Inflammatory macrophage treated with lipopolysaccharide for 4 hours (primary cell): ENCODE results near the gene ZDHHC14.
"Not testable (repeated sequence)": the region's sequence is repeated elsewhere in the genome, so short reads cannot be mapped to it uniquely, and the experiment has no call there.

ENCODE experiments used
- DNase-seq: peaks from one replicate; pipeline ENCODE4 v3.0.0-alpha.2; 2020

The ZDHHC14 gene

DNA sequence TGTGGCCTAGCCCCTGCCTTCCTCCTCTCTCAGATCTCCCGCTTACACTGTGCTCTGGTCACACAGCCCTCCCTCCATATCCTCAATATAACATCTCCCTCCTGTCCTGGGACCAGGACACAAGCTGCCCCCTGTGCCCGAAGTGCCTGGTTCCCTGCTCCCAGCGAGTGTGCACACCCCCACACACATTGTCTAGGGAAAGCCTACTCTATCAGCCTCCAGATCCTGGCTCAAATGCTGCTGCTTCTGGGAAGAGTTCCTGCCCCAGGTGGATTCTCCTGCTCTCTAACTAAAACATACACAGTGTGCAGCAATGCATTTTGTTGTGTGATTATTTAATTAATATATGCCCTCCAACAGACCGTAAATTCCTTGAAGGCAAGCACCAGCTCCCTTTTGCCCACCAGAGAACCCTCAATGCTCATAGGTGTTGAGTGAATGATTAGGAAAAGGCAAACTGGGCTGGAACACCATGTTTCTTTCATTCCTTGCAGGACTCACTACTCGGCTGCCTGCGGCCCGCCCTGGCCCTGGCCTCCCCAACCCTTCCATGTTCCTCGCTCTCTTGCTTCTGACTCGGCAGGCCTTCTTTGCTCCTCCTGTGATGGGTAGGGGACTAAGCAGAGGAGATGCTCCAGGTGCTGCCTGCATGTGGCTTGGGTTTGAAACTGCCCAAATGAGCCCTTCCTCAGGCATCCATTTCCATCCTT lies 194.6 kb downstream of the ZDHHC14 start:
- no peak for DNase-seq

DNA sequence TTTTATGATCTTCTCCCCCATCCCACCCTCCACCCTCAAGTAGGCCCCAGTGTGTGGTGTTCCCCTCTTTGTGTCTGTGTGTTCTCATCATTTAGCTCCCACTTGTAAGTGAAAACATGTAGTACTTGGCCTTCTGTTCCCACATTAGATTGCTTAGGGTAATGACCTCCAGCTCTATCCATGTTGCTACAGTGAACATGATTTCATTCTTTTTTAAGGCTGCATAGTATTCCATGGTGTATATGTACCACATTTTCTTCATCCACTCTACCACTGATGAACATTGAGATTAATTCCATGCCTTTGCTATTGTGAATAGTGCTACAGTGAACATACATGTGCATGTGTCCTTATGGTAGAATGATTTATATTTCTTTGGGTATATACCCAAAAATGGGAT lies 196.0 kb downstream of the ZDHHC14 start:
- DNase-seq, result not testable (repeated sequence)

DNA sequence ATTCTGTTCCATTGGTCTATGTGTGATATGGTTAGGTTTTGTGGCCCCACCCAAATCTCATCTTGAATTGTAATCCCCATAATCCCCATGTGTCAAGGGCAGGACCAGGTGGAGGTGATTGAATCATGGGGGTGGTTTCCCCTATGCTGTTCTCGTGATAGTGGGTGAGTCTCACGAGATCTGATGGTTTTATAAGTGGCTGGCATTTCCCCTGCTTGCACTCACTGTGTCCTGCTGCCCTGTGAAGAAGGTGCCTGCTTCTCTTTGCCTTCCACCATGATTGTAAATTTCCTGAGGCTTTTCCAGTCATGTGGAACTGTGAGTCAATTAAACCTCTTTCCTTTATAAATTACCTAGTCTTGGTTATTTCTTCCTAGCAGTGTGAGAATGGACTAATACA lies 197.5 kb downstream of the ZDHHC14 start:
- DNase-seq, result not testable (repeated sequence)

DNA sequence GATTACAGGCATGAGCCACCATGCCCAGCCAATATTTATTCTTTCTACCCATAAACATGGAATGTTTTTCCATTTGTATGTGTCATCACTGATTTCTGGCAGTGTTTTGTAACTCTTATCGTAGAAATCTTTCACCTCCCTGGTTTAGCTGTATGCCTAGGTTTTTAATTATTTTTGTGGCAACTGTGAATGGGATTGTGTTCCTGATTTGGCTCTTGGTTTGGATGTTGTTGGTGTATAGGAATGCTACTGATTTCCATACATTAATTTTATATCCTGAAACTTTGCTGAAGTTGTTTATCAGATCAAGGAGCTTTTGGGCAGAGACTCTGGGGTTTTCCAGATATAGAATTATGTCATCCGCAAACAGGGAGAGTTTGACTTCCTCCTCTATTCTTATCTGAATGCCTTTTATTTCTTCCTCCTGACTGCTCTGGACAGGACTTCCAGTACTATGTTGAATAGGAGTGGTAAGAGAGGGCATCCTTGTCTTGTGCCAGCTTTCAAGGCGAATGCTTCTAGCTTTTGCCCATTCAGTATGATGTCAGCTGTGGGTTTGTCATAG lies 198.6 kb downstream of the ZDHHC14 start:
- peak; percentile 37 for DNase-seq

DNA sequence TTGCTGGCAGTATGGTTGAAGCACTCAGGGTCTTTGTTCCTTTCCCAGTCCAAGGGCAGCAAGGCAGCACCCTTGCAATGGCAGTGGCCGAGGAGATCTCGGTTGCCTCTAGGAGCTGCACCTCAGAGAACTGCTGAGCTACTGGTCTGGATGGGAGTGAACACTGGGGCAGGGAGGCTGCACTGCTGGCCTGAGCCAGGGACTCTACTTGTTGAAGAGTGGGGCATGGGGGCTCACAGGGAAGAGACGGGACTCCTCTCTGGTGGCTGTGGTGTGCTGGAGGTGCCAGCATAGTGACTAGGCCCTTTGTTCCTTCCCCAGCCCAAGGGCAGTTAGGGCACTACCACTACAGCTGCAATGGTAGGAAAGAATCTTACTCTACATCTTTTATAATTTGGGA lies 203.0 kb downstream of the ZDHHC14 start:
- no peak for DNase-seq

DNA sequence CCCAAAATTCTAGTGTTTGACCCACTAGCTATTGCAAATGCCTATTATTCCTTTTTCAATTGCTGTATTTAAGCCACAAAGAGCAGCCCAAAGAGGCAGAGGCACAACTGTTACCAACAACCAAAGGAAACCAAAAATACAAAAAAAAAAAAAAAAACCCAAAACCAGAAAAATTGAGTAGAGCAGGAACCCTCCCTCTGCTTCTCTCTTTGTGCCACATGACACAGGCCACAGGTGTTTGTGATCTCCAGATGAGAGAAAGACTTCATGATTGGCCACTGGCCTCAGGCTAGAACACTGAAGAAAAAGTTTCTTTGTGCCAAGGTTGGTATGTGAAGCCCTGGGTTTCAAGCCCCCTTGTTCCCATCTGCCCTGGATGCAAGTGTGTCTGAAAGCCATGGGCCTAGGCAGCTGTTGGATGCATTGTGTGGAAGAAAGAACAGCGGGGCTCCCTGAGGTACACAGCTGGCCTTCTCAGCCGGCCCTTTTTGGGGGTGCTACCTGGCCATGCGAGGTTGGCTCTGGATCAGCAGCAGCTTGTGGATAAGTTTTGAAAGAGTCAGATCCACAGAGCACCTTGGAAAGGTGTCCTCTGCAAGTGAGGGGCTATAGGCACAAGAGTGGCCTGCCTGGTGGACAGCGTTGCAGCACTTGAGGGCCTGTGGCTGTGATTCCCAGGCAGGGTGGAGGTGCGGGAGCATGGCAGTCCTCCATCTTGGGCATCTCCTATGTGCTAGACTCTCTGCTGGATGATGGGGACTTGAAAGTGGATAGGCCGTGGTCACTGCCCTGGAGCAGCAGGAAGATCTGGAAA lies 204.5 kb downstream of the ZDHHC14 start:
- DNase-seq, result no peak

DNA sequence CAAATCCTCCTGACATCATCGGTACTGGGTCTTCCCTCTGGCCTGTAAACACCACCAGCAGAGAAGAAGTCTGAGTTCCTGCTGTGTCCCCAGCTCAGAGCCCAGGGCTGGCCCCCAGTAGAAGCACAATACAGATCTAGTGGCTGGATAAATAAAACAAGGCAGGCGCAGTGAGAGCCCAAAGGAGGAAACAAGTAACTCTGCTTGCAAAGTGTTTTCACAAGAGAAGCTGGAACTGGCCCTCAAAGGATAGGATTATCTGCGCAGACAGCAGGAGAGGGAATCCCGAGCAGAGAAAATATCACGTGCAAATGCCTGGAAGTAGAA lies 205.1 kb downstream of the ZDHHC14 start:
- DNase-seq, result no peak

DNA sequence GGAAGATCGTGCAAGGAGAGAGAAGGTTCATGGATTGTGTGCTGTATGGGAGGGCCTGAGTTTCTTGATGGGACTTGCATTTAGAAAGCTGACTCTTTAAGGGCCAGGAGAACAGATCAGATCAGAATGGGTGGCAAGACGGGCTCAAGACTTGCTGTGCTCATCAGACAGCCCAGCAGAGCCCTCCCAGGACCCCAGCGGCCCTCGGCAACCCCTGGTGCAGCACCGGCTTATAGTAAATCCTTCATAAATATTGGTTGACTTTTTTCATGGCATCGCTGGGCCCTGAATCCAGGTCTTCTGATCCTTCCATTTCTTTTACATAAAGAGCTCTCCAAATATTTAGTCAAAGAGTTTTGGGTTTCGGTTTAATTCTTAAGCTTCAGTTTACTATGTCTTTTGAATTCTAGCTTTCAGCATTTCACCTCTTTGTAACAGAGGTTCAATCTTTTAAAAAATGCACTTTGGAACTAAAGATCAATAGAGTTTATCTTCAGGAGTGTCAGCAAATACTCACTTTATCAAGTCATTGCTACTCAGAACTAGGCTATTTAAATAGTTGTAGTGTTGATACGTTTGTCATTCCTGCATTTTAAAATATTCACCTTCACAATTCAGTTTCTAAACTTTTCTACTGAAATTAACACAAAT lies 205.6 kb downstream of the ZDHHC14 start:
- DNase-seq, result no peak

DNA sequence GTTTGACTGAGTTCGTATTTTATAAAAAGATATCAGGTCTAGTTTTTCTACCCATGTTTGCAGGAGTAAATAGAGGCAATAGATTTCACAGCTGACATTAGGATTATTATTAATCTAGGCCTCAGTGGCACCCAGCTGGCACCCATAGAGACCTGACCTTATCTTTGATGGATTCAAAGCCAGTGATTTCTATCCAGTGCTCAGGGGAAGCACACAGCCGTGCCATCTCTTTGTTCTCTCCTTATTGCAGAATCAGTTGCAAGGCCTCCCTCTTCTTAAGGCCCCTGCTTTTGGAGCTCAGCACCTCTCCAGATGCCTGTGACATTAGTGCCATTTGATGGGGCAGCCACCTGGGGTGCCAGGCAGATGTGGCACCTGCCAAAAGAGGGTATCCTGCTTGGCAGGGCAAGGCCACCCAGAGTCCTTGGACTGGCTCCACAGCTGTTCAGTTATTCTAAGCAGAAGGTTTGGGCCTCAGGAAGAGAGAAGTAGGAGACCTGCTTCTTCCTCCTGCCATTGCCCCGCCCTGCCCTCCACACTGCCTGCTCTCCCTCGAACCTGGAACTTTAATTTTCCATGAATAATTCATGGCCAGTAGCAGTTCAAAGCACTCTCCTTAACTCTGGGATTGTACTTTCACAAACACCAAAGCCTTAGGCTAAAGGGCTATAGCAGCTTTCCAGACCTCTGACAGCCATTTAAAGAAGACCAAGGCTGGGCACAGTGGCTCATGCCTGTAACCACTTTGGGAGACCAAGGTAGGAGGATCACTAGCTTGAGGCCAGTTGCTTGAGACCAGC lies 206.3 kb downstream of the ZDHHC14 start:
- no peak for DNase-seq

DNA sequence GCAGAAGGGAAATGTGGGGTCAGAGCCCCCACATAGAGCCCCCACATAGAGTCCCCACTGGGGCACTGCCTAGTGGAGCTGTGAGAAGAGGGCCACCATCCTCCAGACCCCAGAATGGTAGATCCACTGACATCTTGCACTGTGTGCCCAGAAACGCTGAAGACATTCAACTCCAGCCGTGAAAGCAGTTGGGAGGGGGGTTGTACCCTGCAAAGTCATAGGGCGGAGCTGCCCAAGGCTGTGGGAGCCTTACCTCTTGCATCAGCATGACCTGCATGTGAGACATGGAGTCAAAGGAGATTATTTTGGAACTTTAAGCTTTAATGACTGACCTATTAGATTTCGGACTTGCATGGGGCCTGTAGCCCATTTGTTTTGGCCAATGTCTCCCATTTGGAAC lies 209.7 kb downstream of the ZDHHC14 start:
- DNase-seq, result not testable (repeated sequence)

DNA sequence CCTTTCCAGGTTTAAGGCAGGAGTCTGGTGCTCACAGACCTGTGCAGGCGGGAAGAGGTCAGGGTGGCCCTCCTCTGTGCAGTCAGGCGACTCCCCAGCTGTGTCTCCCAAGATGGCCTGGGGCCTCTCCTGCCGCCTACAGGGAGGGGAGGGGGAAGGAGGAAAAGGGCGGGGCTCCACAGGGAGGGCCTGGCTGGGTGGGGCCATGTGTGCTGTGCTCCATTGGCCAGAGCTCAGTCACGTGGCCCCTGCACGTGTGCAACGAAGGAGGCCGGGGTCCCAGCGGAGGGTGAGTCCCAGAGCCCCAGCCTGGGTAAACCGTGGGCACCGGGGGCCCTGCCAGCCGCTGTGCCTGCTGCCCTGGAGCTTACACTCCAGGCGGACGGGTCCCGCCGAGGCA lies 211.6 kb downstream of the ZDHHC14 start:
- DNase-seq, result no peak

DNA sequence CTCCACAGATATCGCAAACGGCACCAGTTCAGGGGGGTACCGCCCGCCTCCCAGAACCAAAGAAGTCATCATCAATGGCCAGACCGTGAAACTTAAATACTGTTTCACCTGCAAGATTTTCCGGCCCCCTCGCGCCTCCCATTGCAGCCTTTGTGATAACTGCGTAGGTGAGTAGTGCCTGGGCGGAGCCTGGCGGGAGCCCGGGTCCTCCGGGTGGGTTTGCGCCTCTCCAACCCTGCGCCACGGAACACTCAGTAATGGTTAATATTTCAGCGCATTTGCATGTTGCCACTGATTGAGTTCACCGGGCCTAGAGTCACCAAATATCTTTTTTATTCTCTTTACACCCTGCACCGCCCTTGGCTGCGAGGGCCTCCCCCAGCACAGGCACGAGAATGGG lies 212.0 kb downstream of the ZDHHC14 start:
- DNase-seq, result no peak

DNA sequence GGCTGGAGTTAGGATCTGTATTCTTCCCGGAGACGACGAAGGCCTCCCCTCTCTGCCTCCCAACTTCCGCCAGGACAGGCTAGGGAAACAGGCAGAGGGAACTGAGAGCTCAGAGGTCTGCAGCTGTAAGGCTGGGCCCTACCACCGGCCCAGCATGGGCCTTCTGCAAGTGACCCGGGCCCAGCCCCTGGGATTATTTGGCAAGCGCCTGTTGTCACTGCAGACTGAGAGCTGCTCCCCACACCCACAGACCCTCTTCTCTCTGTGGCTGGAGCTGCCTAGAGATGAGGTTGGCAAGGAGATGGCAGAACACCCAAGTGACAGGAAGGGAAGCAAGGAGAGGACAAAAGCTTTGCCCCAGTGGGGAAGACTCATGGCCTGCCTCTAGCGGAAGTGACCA lies 212.6 kb downstream of the ZDHHC14 start:
- no peak for DNase-seq

DNA sequence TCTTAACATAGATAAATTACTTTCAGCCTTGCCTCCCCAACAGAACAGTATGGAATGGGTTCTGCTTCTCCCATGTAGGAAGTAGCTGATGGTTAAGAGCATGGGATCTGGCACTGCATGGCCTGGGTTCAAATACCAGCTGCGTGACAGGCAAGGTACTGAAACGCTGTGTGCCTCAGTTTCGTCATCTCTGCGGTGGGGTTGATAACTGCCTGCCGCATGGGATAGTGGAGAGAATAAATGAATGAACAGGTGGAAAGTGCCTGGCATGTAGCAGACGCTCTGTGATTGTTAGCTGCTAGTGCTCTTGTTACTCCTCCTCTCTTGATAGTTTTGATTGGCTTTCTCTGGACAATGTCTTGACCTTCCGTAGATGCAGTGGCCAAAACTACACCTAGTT lies 213.3 kb downstream of the ZDHHC14 start:
- no peak for DNase-seq

DNA sequence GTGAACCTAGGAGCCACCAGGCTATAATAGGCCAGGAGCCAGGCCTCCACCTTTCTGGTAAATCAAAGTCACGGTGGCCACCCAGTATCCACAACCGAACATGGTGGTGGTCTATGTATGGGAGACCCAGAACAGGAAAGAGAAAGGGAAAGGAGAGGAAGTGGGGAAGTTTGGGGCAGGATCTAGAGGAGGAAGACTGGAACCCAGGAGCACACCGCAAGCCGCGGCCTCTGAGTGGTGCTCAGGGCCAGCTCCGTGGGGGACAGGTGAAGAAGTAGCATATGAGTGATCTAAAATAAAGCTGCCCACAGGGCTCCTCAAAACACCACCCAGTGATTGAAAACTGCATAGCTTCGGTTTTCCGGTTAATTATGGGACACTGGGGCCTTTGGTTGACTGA lies 214.8 kb downstream of the ZDHHC14 start:
- no peak for DNase-seq

DNA sequence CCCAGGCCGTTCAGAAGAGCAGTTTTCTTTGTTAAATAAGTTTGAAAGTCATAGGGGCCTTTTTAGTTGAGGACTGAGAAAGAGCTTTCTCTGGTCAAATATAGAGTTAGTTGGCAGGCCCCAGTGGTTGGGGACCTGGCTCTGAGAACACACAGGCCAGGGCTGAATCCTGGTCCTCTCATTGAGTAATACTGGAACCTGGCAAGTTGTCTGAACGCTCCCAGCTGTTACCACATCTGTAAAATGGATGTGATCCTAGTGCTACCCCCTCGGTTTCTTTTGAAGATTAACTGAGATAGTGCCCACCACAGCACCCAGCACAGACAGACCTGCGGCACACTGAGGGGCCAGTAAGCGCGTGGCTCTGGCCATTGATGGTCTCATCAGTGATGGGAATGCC lies 215.5 kb downstream of the ZDHHC14 start:
- no peak for DNase-seq

DNA sequence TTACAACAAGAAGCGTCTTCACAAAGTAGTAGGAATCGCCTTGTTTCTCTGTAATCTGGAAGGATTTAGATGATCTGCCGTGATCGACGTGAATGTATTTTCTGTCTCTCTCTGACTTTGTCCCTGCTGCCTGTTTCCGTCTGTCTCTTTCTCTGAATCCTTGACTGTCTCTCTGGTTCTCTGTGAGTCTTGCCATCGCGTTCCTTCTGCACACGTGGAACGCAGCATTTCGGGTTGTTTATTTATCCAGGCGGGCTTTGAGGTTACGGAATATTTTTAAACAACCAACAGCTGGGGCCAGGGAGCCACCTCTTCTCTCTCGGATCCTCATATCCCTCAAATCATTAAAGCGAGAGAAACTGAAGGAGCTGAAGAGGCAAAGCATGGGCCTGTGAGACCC lies 215.9 kb downstream of the ZDHHC14 start:
- DNase-seq, result no peak

DNA sequence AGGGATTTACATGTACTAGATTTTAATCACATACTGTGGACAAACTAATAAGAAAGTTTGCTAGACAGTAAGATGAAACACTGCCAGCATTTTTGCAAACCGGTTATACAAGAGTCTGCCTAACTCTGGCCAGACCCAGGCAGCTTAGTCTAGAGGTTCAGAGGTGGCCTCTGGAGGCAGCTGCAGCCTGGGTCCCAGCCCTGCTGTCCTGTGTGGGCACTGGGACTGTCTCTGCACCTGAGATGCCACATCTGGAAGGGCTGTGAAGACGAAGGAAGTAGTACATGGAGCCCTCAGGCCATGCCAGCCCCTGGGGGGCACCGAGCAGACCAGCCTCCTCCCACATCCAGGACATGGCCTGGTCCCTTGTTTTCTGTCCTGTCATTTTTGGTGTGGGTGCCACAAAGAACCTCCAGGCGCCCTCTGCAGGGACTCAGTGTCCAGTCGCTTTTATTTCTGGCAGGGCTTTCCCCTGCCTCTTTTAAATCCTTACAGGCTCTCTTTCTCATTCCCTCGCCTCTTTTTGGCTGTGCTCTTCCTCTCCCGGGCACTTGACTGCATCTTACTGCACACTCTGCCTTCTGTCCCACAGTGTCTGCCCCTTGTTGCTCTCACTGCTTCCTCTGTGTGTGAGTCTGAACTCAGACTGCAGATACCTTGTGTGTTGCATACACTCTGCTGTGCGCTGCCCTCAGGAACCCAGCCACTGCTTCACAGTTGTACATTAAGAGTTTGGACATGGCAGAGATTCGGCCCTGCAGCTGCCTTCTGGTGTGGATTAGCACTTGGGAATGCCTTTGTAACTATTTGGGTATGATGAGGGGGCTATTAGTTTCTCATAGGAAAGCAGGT lies 216.7 kb downstream of the ZDHHC14 start:
- DNase-seq, result peak; percentile 46

DNA sequence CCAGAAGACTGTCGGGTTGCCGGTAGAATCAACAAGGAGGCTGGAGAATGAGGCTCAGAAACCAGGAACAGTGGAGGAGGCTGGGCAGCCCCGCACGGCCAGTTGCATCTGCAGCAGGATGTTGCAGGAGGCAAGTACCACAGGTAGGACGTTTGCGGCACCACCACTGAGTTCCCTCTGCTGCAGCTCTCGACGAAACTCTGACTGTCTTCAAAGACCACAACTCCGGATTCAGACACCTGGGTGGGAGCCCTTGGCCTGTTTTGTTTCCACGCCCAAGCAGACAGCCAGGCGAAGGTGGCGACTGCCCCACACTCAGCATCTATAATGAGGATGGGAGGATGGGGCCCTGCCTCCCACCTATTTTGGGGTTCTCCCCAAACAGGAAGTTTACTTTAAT lies 218.2 kb downstream of the ZDHHC14 start:
- DNase-seq, result no peak

DNA sequence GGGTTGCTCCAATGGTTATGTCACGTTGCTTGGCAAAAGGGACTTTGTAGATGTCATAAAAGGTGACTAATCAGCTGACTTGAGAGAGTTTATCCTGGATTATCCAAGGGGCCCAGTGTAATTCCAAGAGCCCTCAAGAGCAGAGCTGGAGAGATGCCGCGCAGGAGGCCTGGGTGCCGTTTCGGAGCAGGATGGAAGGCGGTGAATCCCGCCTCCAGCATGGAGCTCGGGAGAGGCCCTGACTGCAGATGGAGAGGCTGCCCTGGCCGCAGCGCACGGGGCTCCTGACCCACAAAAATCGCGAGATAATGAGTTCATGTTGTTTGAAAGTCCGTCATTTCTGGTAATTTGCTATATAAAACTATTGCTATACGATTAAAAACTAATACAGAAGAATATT lies 219.8 kb downstream of the ZDHHC14 start:
- DNase-seq, result no peak

DNA sequence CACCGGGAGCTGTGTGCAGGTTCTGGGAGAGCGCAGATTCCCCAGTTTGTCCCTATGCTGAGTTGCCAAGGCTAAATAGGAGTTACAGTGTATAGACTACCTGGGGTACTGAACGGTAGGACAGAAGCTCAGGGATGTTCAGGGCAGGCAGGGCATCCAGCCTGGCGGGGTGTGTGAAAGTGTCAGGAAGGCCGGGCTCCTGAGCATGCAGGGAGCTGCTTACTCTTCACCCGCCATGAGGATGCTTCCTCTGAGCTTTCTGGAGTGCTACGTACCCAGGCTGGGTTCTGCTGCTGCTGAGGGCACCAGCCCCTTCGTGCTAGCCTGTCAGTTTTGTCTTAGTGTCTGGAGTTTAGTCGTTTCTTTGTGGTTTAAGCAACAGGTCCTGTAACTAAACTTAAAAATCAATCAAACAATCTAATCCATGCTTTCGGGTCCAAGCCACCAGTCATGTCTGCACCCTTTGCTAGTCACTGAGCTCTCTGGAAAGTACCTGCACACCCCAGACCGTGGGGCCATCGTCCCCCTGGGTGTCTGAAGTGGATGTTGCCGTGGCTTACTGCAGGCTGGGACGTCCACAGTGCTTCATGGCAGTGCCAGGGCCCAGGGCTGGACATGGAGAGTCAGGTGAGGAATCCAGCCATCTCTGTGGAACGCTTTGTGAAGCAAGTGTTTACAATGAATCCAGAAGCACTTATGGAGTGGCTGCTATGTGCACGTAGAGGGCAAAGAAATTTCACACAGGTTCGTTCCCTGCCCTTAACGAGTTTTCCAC lies 221.7 kb downstream of the ZDHHC14 start:
- no peak for DNase-seq
